Muscle of arm (tissue), 12 donors: Measurements from ENCODE around the gene CRYBB2. TPM values are rescaled to one million over a fixed set of nuclear protein-coding genes. Genes with fewer than 3 reads are reported as not detected.
"Not testable (repeated sequence)": the region's sequence is repeated elsewhere in the genome, so short reads cannot be mapped to it uniquely, and the experiment has no call there.

Experiments
- DNase-seq: peaks from one replicate; pipeline ENCODE4 v3.0.0-alpha.2; 2013
- polyA plus RNA-seq, 12 donors: library from polyadenylated mRNA; unstranded; fragments of 120-200 nt; gene quantifications; one replicate each; pipeline ENCODE4 v1.2.1, GENCODE V29; 2013; ENCODE audit not compliant: insufficient read length in 12 of 12

CRYBB2 gene
- polyA plus RNA-seq, 12 donors = 0.26 to 0.56 (median 0.37) TPM; not detected in 7

DNA sequence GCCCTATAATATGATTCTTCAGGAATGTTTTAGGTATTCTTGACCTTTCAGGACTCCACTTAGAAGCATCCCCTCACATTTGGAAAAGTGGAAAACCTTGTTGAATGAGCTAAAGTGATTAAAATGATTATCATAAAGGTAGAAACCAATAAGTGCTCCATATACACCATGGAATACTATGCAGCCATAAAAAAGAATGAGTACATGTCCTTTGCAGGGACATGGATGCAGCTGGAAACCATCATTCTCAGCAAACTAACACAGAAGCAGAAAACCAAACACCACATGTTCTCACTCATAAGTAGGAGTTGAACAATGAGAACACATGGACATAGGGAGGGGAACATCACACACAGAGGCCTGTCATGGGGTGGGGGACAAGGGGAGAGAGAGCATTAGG is 14.3 kb downstream of the CRYBB2 start:
- not testable (repeated sequence) for DNase-seq

DNA sequence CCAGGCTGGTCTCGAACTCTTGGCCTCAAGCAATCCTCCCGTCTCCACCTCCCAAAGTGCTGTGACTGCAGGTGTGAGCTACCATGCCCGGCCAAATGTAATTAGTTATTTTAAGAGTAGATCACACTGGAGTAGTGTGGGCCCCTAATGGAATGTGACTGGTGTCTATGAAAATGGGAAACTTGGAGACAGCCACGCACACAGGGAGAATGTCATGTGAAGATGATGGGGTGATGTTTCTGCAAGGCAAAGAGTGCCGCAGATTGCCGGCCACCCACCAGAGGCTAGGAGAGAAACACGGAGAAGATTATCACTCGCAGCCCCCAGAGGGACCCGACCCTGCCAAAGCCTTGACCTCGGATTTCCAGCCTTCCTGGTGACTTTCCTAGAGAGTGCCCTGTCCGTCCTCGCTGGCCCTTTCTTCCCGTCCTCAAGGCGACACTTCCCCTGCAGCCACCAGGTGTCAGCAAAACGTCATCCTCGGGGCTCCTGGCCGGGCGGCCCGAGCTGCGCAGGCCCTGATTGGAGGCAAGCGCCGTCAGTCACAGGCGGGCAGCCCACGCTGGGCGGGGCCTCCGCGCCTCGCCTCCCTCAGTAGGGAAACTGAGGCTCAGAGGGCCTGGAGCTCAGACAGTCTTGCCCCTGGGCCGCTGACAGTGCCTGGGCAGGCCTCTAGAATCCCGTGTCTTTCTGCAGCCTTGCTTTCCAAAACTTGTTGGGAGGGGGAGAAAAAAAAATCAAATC is 16.3 kb downstream of the CRYBB2 start:
- peak; percentile 74 for DNase-seq

DNA sequence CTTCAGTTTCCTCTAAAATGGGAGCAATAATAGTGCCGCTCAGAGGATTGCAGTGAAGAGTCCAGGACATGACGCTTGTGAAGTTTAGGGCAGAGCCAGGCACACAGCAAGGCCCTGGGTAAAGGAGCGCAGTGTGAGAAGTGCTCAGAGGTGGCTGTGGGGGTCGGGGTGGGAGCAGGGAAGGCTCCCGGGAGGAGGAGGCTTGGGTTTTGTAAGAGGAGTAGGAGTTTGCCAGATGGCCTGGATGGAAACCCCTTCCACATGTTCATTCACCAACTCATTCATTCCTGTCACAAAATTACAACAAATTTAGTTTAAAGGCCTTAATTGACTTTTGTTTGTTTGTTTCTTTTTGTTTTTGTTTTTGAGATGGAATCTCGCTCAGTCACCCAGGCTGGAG is 17.0 kb downstream of the CRYBB2 start:
- no peak for DNase-seq

DNA sequence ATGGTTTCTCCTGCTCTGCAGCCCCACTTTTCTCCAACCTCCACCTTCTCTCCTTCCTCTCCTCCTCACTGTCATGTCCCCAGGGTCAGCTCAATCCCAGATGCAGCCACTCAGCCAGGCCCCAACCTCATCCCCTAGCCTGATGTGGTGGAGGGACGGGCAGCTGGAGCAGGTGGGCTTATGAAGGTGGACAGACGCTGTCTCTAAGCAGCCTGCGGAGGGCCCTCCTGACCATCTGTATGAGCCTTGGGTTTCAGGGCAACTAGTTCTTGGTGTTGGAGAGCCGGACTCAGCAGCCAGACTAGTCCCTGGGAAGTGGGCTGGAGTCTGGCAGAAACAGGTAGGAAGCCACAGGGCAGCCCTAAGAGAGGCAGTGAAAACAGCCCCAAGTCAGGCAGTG is 18.1 kb downstream of the CRYBB2 start:
- DNase-seq = no peak

DNA sequence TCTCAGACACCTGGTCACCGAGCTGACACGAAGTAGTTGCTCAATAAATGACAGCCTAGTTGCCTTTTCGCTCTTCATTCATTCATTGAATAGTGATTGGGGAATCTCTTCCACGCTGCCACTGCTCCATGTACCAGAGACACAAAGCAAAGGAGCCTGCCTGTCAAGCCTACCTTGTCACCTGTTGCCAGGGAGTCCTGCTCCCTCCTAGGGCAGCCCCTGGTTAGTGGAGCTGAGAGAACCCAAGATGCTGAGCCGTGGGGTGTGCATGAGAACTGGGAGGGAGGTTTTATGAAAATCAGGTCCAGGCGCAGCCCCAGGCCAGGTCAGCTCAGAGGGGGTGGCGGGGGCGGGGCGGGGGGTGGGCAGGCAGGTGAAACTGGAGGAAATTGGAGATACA is 18.6 kb downstream of the CRYBB2 start:
- not testable (repeated sequence) for DNase-seq

DNA sequence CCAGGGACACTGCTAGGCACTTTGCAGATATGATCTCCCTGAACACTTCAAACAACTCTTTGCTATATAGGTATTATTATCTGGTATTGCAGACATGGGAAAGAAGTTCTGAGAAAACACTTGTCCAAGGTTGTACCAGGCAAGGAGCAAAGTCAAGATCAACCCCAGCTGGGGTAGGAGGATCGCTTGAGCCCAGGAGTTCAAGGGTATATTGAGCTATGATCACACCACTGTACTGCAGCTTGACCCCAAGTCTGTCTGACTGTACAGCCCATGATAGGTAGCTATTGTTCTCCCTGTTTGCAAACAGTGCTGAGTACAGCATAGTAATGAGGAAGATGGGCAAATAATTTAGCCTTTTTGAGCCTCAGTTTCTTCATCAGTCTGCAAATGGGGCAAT is 35.7 kb downstream of the CRYBB2 start:
- not testable (repeated sequence) for DNase-seq

DNA sequence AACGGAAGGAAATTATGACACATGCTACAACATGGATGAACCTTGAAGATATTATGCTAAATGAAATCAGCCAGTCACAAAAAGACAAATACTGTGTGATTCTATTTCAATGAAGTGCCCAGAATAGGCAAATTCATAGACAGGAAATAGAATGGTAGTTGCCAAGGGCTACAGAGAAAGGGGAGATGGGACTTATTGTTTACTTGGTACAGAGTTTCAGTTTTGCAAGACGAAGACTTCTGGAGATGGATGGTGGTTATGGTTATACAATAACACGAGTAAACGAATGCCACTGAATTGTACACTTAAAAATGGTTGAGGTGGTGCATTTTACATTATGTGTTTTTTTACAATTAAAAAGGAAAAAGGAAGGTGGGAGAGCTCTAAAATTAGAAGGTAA is 48.1 kb downstream of the CRYBB2 start:
- not testable (repeated sequence) for DNase-seq

DNA sequence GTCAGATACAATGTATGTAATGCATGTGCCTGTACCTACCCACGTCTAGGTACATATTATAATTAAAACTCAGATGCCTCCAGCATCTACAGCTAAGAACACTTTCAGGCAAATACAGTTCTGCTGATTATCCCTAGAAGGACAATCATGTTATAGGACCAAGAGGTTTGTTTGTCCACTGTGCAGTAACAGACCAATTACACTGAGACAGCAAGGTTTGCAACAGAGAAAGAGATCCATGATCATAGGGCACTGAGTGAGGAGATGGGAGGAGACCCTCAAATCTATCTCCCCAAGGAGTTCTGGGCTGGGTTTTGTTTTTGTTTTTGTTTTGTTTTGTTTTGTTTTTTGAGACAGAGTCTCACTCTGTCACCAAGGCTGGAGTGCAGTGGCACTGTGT is 49.5 kb downstream of the CRYBB2 start:
- not testable (repeated sequence) for DNase-seq

DNA sequence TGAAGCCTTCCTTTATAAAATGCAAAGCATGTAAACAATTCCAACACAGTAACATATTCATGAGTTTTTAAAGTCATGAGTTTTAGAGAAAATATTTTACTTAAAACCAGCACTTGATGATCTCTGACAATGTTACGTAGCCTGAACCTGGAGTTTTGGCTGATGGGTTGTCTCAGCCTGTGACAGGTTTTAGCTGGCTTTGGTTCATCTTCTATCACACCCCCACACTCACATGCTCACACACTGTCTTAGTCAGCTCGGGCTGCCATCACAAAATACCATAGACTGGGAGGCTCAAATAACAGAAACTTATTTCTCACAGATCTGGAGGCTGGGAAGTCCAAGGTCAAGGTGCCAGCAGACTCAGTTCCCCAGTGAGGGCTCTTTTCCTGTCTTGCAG is 50.6 kb downstream of the CRYBB2 start:
- not testable (repeated sequence) for DNase-seq

DNA sequence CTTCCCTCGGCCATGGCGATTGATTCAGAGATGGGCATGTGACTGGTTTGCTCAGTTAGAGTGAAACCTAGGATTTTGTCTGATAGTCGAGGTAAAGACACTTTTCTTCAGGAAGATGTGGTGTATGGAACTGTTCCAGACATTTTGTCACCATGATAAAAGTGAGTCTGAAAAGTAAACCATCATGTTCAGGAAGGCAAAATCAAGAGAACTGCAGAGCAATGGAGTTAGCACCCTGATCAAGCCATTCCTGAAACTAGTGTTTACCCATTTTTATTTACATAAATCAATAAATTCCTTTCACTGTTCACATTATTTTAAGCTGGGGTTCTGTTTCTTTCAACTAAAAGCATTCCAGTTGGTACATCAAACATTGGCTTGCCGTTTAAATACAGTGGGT is 53.8 kb downstream of the CRYBB2 start:
- DNase-seq = not testable (repeated sequence)

DNA sequence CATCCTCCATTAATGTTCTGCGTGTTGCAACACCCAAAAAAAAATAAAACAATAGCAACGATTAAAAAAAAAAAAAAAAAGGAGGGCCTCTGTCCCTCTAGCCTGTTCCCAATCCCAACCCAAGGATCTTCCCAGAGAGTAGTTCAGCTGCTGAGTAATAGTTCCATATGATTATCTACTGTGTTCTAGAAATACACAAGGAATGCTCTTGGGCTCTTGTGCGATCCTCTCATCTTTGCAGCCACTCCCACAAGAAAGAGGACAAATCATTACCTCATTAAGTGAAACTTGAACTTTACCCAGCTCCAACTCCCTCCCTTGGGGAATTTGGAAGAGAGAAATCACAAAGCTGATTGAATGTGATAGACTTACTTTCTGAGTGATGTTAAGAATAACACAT is 54.5 kb downstream of the CRYBB2 start:
- DNase-seq = not testable (repeated sequence)

DNA sequence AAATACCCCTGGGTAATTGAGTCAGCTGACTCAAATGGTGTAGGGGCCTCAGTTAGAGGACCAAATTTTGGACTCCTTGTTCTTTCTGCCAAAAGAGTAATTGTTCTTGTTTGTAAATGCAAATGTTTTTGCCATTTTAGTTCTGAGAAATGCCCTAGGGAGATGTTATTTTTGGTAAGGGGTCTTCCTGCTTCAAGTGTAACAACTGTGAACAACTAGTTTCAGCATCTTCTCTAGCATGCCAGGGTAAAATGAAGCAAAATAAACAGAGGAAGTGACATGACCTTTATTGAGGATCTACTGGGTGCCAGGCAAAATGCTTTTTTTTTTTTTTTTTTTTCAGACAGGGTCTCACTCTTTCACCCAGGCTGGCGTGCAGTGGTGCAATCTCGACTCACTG is 60.7 kb downstream of the CRYBB2 start:
- DNase-seq = not testable (repeated sequence)

Other genes starting within 250 kb of the CRYBB2 start
- gene CRYBB3, start 19.8 kb upstream of the CRYBB2 start, polyA plus RNA-seq = under 1 TPM in 7 of 12 donors, not detected in 5; 0.19 to 0.62 (median 0.29) TPM